HCT116 (cell line): ENCODE measurements around the gene LRRC72. TPM values are rescaled to one million over a fixed set of nuclear protein-coding genes. Genes with fewer than 3 reads are reported as not detected.

Experiments used
- ATAC-seq: fragments of 200-7000 bp; cut with Tn5 transposase; 2 replicates; pipeline ENCODE4 v1.9.1; 2020; ENCODE audit warnings: mild to moderate bottlenecking, moderate library complexity
- BruUV-seq: library from RNA; stranded (reverse); fragments of 400-500 nt; replicated peaks from 2 replicates; lab custom pipeline; 2021; lab: Mats Ljungman, UMichigan
- CTCF ChIA-PET: fragments of 300-600 bp; sonication (Branson Sonifier 250); formaldehyde crosslinking; loops from one replicate; lab custom pipeline; 2021; ENCODE audit warnings: antibody characterized with exemption; lab: Charles Lee
- POLR2A ChIA-PET: fragments of 300-600, 350-600 bp; sonication (Branson Sonifier 250); formaldehyde crosslinking; loops from one replicate; lab custom pipeline; 2021; ENCODE audit warnings: antibody characterized with exemption; lab: Charles Lee
- RAD21 ChIA-PET, 2 experiments: fragments of 300-600 bp; sonication (Branson Sonifier 250); formaldehyde crosslinking; loops; one replicate each; lab custom pipeline; 2023; ENCODE audit warnings: low total read pairs in 2 of 2; ENCODE audit not compliant: uncharacterized antibody in 2 of 2, unreplicated experiment in 2 of 2, low non-redundant PET in 1 of 2; lab: Charles Lee
- DNase-seq: peaks from one replicate; pipeline ENCODE4 v3.0.0-alpha.2; 2010; ENCODE audit warnings: low read depth, low spot score
- H2AFZ ChIP-seq: fragments of 200-600 bp; shearing (Covaris generic), sonication (generic); 2 replicates; pipeline ENCODE4 v1.6.1; 2017; ENCODE audit warnings: low read depth, mixed run types, mixed read lengths, antibody characterized with exemption, low read length; ENCODE audit not compliant: poor library complexity, severe bottlenecking
- H3K27ac ChIP-seq: 2 replicates; pipeline ENCODE4 v1.5.1; 2012; ENCODE audit warnings: low read depth, low read length
- H3K27me3 ChIP-seq: fragments of 200-600 bp; sonication (generic); 2 replicates; pipeline ENCODE4 v1.6.1; 2016; ENCODE audit warnings: mixed run types, low read length, mixed read lengths; ENCODE audit not compliant: insufficient read depth
- H3K36me3 ChIP-seq, 2 experiments: fragments of 200-500 bp in 1 of 2; fragments of 200-600 bp in 1 of 2; sonication (Bioruptor generic) in 1 of 2; sonication (generic) in 1 of 2; 2 replicates each; pipeline versions ENCODE4 v1.5.1 to v1.6.1; 2014 to 2016; ENCODE audit warnings: low read length in 2 of 2, inconsistent platforms in 1 of 2, mixed read lengths in 1 of 2, mixed run types in 1 of 2; ENCODE audit not compliant: insufficient read depth in 2 of 2, control insufficient read depth in 1 of 2
- H3K4me1 ChIP-seq, 2 experiments: fragments of 200-600 bp in 1 of 2; sonication (generic) in 1 of 2; 2 replicates each; pipeline versions ENCODE4 v1.5.1 to v1.6.1; 2012 to 2017; ENCODE audit warnings: low read length in 2 of 2, inconsistent platforms in 1 of 2, mild to moderate bottlenecking in 1 of 2, mixed read lengths in 1 of 2, mixed run types in 1 of 2, moderate library complexity in 1 of 2; ENCODE audit not compliant: insufficient read depth in 2 of 2, control insufficient read depth in 1 of 2
- H3K4me2 ChIP-seq: fragments of 200-600 bp; sonication (generic); 2 replicates; pipeline ENCODE4 v1.6.1; 2017; ENCODE audit warnings: mixed run types, low read length, mixed read lengths
- H3K4me3 ChIP-seq, 2 experiments: fragments of 200-600 bp in 1 of 2; sonication (generic) in 1 of 2; replicated peaks in 1 of 2; 2 replicates each; pipeline ENCODE4 v1.5.1; 2011 to 2016; ENCODE audit warnings: low read length in 2 of 2, control low read depth in 1 of 2, low read depth in 1 of 2, mild to moderate bottlenecking in 1 of 2, mixed read lengths in 1 of 2, mixed run types in 1 of 2
- H3K79me2 ChIP-seq: fragments of 200-600 bp; sonication (generic); 2 replicates; pipeline ENCODE4 v1.6.1; 2017; ENCODE audit warnings: mild to moderate bottlenecking, mixed run types, low read length, moderate library complexity, mixed read lengths; ENCODE audit not compliant: insufficient read depth
- H3K9ac ChIP-seq: fragments of 200-600 bp; sonication (generic); 2 replicates; pipeline ENCODE4 v1.6.1; 2016; ENCODE audit warnings: low read length, mixed read lengths
- H3K9me2 ChIP-seq: fragments of 200-600 bp; sonication (generic), shearing (Covaris generic); 2 replicates; pipeline ENCODE4 v1.6.1; 2017; ENCODE audit warnings: mixed run types, mild to moderate bottlenecking, moderate library complexity; ENCODE audit not compliant: insufficient read depth
- H3K9me3 ChIP-seq, 2 experiments: fragments of 200-500 bp in 1 of 2; fragments of 200-600 bp in 1 of 2; sonication (Bioruptor generic) in 1 of 2; sonication (generic) in 1 of 2; 2 replicates each; pipeline ENCODE4 v1.6.1; 2014 to 2017; ENCODE audit warnings: low read length in 2 of 2, mixed read lengths in 2 of 2, inconsistent platforms in 1 of 2, low read depth in 1 of 2, mild to moderate bottlenecking in 1 of 2, mixed run types in 1 of 2, moderate library complexity in 1 of 2; ENCODE audit not compliant: control insufficient read depth in 1 of 2, insufficient read depth in 1 of 2
- H4K20me1 ChIP-seq: fragments of 200-600 bp; sonication (generic), shearing (Covaris generic); 2 replicates; pipeline ENCODE4 v1.6.1; 2017; ENCODE audit warnings: mixed run types, mild to moderate bottlenecking, moderate library complexity; ENCODE audit not compliant: insufficient read depth
- CBX3 ChIP-seq: IDR thresholded peaks from 2 replicates; pipeline ENCODE4 v1.6.1; 2012; ENCODE audit warnings: low read depth
- CEBPB ChIP-seq: IDR thresholded peaks from 2 replicates; pipeline ENCODE4 v1.6.1; 2012; ENCODE audit warnings: low read depth
- EZH2 ChIP-seq: fragments of 200-600 bp; sonication (generic); IDR thresholded peaks from 2 replicates; pipeline ENCODE4 v1.6.1; 2017; ENCODE audit warnings: antibody characterized with exemption, mixed run types
- EZH2phosphoT487 ChIP-seq: fragments of 200-600 bp; IDR thresholded peaks from 2 replicates; pipeline ENCODE4 v1.6.1; 2018; ENCODE audit warnings: antibody characterized with exemption, borderline replicate concordance
- JUND ChIP-seq: IDR thresholded peaks from 2 replicates; pipeline ENCODE4 v1.6.1; 2012
- POLR2A ChIP-seq: IDR thresholded peaks from 2 replicates; pipeline ENCODE4 v1.7.0; 2011; ENCODE audit warnings: borderline replicate concordance; ENCODE audit not compliant: insufficient read depth, insufficient read length; ENCODE audit errors: extremely low read depth
- RAD21 ChIP-seq: IDR thresholded peaks from 2 replicates; pipeline ENCODE4 v1.6.1; 2012; ENCODE audit warnings: low read depth, mild to moderate bottlenecking
- SIN3A ChIP-seq: IDR thresholded peaks from 2 replicates; pipeline ENCODE4 v1.6.1; 2012; ENCODE audit warnings: low read depth
- SRF ChIP-seq: IDR thresholded peaks from 2 replicates; pipeline ENCODE4 v1.6.1; 2012; ENCODE audit warnings: low read depth
- TCF7L2 ChIP-seq: IDR thresholded peaks from 2 replicates; pipeline ENCODE4 v1.7.0; 2011; ENCODE audit warnings: borderline replicate concordance, inconsistent platforms; ENCODE audit not compliant: insufficient read depth, insufficient read length; ENCODE audit errors: extremely low read depth
- YY1 ChIP-seq: IDR thresholded peaks from 2 replicates; pipeline ENCODE4 v1.6.1; 2011; ENCODE audit warnings: low read length, low read depth, moderate library complexity, mild to moderate bottlenecking; ENCODE audit not compliant: insufficient replicate concordance; ENCODE audit errors: extremely low read depth
- ZFX ChIP-seq: fragments of 450-650 bp; IDR thresholded peaks from 2 replicates; pipeline ENCODE4 v1.6.1; 2017
- ZNF274 ChIP-seq: fragments of 200-500 bp; sonication (Bioruptor generic); IDR thresholded peaks from 2 replicates; pipeline ENCODE4 v1.6.1; 2014; ENCODE audit warnings: mild to moderate bottlenecking, low read depth, low read length, inconsistent platforms
- intact Hi-C: fragments of 100-400 bp; cut with micrococcal nuclease; formaldehyde crosslinking; loops from 2 replicates; pipeline ENCODE4 v1.10.0; 2022
- total RNA-seq: library from RNA; stranded (reverse); gene quantifications from one replicate; pipeline ENCODE4 v1.2.1, GENCODE V29; 2021; ENCODE audit not compliant: unreplicated experiment
- TF ChIP-seq, protein P1 (sequence below): IDR thresholded peaks from 2 replicates; pipeline ENCODE4 v1.6.1; 2012
- TF ChIP-seq, protein P2 (sequence below): IDR thresholded peaks from 2 replicates; pipeline ENCODE4 v1.6.1; 2011; ENCODE audit warnings: mild to moderate bottlenecking, low read length, moderate library complexity; ENCODE audit not compliant: insufficient replicate concordance; ENCODE audit errors: extremely low read depth
- TF ChIP-seq, protein P3 (sequence below): IDR thresholded peaks from 2 replicates; pipeline ENCODE4 v1.6.1; 2012
- TF ChIP-seq, protein P4 (sequence below): IDR thresholded peaks from 2 replicates; pipeline ENCODE4 v1.6.1; 2012; ENCODE audit warnings: low read depth
- TF ChIP-seq, protein P5 (sequence below), 3 experiments: fragments of 200-600 bp in 1 of 3; sonication (generic) in 1 of 3; IDR thresholded peaks in 2 of 3; conservative IDR thresholded peaks in 1 of 3; 2 replicates each; pipeline ENCODE4 v1.5.1; 2012 to 2017; ENCODE audit warnings: low read depth in 2 of 3, low read length in 2 of 3, antibody characterized with exemption in 1 of 3, borderline replicate concordance in 1 of 3, control low read depth in 1 of 3, mild to moderate bottlenecking in 1 of 3, mixed read lengths in 1 of 3, mixed run types in 1 of 3, moderate library complexity in 1 of 3; ENCODE audit not compliant: insufficient read depth in 1 of 3

Gene LRRC72
- total RNA-seq, 1 experiment from 2014 or later, result not detected

DNA sequence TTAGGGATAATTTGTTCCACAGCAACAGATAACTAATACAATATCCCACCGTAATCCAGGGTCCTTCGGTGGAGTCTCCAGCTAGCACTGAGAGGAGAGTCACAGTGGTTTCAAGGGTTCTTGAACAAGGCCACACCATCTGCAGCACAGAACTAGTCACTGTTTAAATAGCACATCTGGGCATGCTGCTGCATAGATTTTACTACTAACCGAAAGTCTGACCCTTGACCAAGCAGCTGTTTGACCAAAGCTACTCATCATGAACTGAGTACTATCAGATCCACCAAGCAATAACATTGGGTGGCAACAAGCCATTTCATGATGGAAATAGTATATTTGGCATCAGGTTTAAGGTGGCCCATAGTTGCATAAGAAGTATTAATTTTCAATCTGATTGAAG is 65.8 kb downstream of the LRRC72 start:
- no peaks in the 10 kb centered on the region for H3K27me3 ChIP-seq
- no peaks in the 10 kb centered on the region for H3K4me1 ChIP-seq
- no peak for ATAC-seq
- no peak overlapping the region for H3K9ac ChIP-seq
- RAD21 ChIA-PET, result no interaction called here
- H2AFZ ChIP-seq, result no peak overlapping the region
- intact Hi-C loops, result no loop called here
- TF ChIP-seq ZNF274, result no peak
- TF ChIP-seq YY1, result no peak
- TF ChIP-seq CEBPB, result no peak
- no peak for TF ChIP-seq SRF
- TF ChIP-seq, protein P1, sequence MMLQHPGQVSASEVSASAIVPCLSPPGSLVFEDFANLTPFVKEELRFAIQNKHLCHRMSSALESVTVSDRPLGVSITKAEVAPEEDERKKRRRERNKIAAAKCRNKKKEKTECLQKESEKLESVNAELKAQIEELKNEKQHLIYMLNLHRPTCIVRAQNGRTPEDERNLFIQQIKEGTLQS, result no peak
- no peak for TF ChIP-seq EZH2phosphoT487
- TF ChIP-seq, protein P2, sequence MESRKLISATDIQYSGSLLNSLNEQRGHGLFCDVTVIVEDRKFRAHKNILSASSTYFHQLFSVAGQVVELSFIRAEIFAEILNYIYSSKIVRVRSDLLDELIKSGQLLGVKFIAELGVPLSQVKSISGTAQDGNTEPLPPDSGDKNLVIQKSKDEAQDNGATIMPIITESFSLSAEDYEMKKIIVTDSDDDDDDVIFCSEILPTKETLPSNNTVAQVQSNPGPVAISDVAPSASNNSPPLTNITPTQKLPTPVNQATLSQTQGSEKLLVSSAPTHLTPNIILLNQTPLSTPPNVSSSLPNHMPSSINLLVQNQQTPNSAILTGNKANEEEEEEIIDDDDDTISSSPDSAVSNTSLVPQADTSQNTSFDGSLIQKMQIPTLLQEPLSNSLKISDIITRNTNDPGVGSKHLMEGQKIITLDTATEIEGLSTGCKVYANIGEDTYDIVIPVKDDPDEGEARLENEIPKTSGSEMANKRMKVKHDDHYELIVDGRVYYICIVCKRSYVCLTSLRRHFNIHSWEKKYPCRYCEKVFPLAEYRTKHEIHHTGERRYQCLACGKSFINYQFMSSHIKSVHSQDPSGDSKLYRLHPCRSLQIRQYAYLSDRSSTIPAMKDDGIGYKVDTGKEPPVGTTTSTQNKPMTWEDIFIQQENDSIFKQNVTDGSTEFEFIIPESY, result no peak
- no peak for TF ChIP-seq POLR2A
- no peak for TF ChIP-seq JUND
- TF ChIP-seq TCF7L2, result no peak
- no peak for TF ChIP-seq EZH2
- TF ChIP-seq CBX3, result no peak
- no peak for TF ChIP-seq RAD21
- TF ChIP-seq, protein P3, sequence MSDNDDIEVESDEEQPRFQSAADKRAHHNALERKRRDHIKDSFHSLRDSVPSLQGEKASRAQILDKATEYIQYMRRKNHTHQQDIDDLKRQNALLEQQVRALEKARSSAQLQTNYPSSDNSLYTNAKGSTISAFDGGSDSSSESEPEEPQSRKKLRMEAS, result no peak
- TF ChIP-seq ZFX, result no peak
- TF ChIP-seq, protein P4, sequence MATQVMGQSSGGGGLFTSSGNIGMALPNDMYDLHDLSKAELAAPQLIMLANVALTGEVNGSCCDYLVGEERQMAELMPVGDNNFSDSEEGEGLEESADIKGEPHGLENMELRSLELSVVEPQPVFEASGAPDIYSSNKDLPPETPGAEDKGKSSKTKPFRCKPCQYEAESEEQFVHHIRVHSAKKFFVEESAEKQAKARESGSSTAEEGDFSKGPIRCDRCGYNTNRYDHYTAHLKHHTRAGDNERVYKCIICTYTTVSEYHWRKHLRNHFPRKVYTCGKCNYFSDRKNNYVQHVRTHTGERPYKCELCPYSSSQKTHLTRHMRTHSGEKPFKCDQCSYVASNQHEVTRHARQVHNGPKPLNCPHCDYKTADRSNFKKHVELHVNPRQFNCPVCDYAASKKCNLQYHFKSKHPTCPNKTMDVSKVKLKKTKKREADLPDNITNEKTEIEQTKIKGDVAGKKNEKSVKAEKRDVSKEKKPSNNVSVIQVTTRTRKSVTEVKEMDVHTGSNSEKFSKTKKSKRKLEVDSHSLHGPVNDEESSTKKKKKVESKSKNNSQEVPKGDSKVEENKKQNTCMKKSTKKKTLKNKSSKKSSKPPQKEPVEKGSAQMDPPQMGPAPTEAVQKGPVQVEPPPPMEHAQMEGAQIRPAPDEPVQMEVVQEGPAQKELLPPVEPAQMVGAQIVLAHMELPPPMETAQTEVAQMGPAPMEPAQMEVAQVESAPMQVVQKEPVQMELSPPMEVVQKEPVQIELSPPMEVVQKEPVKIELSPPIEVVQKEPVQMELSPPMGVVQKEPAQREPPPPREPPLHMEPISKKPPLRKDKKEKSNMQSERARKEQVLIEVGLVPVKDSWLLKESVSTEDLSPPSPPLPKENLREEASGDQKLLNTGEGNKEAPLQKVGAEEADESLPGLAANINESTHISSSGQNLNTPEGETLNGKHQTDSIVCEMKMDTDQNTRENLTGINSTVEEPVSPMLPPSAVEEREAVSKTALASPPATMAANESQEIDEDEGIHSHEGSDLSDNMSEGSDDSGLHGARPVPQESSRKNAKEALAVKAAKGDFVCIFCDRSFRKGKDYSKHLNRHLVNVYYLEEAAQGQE, result no peak
- no peak for TF ChIP-seq SIN3A
- TF ChIP-seq, protein P5, sequence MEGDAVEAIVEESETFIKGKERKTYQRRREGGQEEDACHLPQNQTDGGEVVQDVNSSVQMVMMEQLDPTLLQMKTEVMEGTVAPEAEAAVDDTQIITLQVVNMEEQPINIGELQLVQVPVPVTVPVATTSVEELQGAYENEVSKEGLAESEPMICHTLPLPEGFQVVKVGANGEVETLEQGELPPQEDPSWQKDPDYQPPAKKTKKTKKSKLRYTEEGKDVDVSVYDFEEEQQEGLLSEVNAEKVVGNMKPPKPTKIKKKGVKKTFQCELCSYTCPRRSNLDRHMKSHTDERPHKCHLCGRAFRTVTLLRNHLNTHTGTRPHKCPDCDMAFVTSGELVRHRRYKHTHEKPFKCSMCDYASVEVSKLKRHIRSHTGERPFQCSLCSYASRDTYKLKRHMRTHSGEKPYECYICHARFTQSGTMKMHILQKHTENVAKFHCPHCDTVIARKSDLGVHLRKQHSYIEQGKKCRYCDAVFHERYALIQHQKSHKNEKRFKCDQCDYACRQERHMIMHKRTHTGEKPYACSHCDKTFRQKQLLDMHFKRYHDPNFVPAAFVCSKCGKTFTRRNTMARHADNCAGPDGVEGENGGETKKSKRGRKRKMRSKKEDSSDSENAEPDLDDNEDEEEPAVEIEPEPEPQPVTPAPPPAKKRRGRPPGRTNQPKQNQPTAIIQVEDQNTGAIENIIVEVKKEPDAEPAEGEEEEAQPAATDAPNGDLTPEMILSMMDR (IDR thresholded peaks at IDR 0.05 in 2 of 3, conservative IDR thresholded peaks at IDR 0.05 in 1 of 3; ENCODE audit: borderline replicate concordance in 1 of 3, insufficient read depth in 1 of 3, low read depth in 2 of 3, low read length in 2 of 3), result no peak
- H3K4me2 ChIP-seq, result no peak overlapping the region
- POLR2A ChIA-PET, result no interaction called here
- DNase-seq, result no peak
- no peak overlapping the region for H3K4me3 ChIP-seq
- no peak overlapping the region for H3K27ac ChIP-seq
- no TSS peak for BruUV-seq
- H3K9me2 ChIP-seq, result no peaks in the 10 kb centered on the region
- no peaks in the 10 kb centered on the region for H4K20me1 ChIP-seq
- H3K36me3 ChIP-seq, result no peaks in the 10 kb centered on the region; a peak in 1 of 4 replicates
- H3K9me3 ChIP-seq, result no peaks in the 10 kb centered on the region
- CTCF ChIA-PET, result no interaction called here
- H3K79me2 ChIP-seq, result no peaks in the 10 kb centered on the region
